Stimulated activated CD4-positive, alpha-beta T cell treated with anti-CD3 and anti-CD28 coated beads, TNF-alpha, amount 100 ng/mL, for 48 hours (primary cell): Measurements from ENCODE around the gene SCAF11.
"Not testable (repeated sequence)": the region's sequence is repeated elsewhere in the genome, so short reads cannot be mapped to it uniquely, and the experiment has no call there.

Experiments
- DNase-seq, 3 donors: peaks; one replicate each; pipeline ENCODE4 v3.0.0-alpha.2; 2020; ENCODE audit warnings: low read depth in 3 of 3

The SCAF11 gene

GRCh38 chr12:45990468-45991283 lies at the start of gene SCAF11:
Gene SCAF11 (minus strand): TSS chr12:45990574. CDS start chr12:45964167, 26,407 bp downstream.
- peak; percentile 100 for DNase-seq

GRCh38 chr12:46037066-46037465 lies 46.7 kb upstream of the SCAF11 start:
- not testable (repeated sequence) for DNase-seq

- no peak for DNase-seq
These were observed 36.8 kb upstream of the SCAF11 start for GRCh38 chr12:46027172-46027571.

GRCh38 chr12:46024099-46024498 lies 33.7 kb upstream of the SCAF11 start:
- DNase-seq = no peak

- no peak for DNase-seq
These were observed 30.4 kb upstream of the SCAF11 start for GRCh38 chr12:46020768-46021167.

GRCh38 chr12:46018712-46019111 lies 28.3 kb upstream of the SCAF11 start:
- DNase-seq = not testable (repeated sequence)

GRCh38 chr12:46017866-46018375 lies 27.5 kb upstream of the SCAF11 start:
- not testable (repeated sequence) for DNase-seq

- no peak for DNase-seq
These were observed 15.4 kb upstream of the SCAF11 start for GRCh38 chr12:46005823-46006222.

- DNase-seq = no peak
These were observed 14.9 kb upstream of the SCAF11 start for GRCh38 chr12:46005151-46005797.

GRCh38 chr12:46004715-46005114 lies 14.3 kb upstream of the SCAF11 start:
- no peak for DNase-seq

GRCh38 chr12:46000076-46000475 lies 9.7 kb upstream of the SCAF11 start:
- not testable (repeated sequence) for DNase-seq

GRCh38 chr12:45994736-45995135 lies 4.4 kb upstream of the SCAF11 start:
- DNase-seq = no peak

- peak; percentile 53 to 63 (median 60) for DNase-seq
These were observed 1.2 kb upstream of the SCAF11 start for GRCh38 chr12:45991284-45992249.

GRCh38 chr12:45989721-45990467 lies 480 bp downstream of the SCAF11 start:
- peak in 2 of 3 donors; percentile 22 to 38 for DNase-seq

GRCh38 chr12:45989287-45989686 lies 1.1 kb downstream of the SCAF11 start:
- DNase-seq = no peak

GRCh38 chr12:45988264-45988663 lies 2.1 kb downstream of the SCAF11 start:
- no peak for DNase-seq

- no peak for DNase-seq
These were observed 3.0 kb downstream of the SCAF11 start for GRCh38 chr12:45987340-45987727.

- no peak for DNase-seq
These were observed 3.6 kb downstream of the SCAF11 start for GRCh38 chr12:45986641-45987339.

- DNase-seq = no peak
These were observed 9.1 kb downstream of the SCAF11 start for GRCh38 chr12:45981075-45981837.

- no peak for DNase-seq
These were observed 9.8 kb downstream of the SCAF11 start for GRCh38 chr12:45980540-45980939.
